IMR-90 (cell line): Measurements from ENCODE around the gene MX1. TPM values are rescaled to one million over a fixed set of nuclear protein-coding genes. Genes with fewer than 3 reads are reported as not detected.

Experiments used
- ATAC-seq: fragments of 200-7000 bp; cut with Tn5 transposase; 2 replicates; pipeline ENCODE4 v1.9.1; 2020; ENCODE audit warnings: low read depth, mild to moderate bottlenecking, moderate library complexity
- BruUV-seq: library from RNA; stranded (reverse); fragments of 400-500 nt; replicated peaks from 2 replicates; lab custom pipeline; 2021; lab: Mats Ljungman, UMichigan
- CTCF ChIA-PET: fragments of 300-600 bp; formaldehyde crosslinking; extraction: SDS; loops from one replicate; lab custom pipeline; 2021; ENCODE audit warnings: antibody characterized with exemption; lab: Yijun Ruan, JAX
- POLR2A ChIA-PET: fragments of 300-600 bp; sonication (Branson Sonifier 250); formaldehyde crosslinking; loops from one replicate; lab custom pipeline; 2022; ENCODE audit warnings: antibody characterized with exemption; ENCODE audit not compliant: unreplicated experiment; lab: Charles Lee
- DNase-seq: peaks from one replicate; pipeline ENCODE4 v3.0.0; 2013
- H2AFZ ChIP-seq: replicated peaks from 2 replicates; pipeline ENCODE3; 2013; ENCODE audit warnings: low read length, mild to moderate bottlenecking; ENCODE audit not compliant: poor library complexity
- H2AK5ac ChIP-seq: 2 replicates; pipeline ENCODE4 v1.6.1; 2013; ENCODE audit warnings: low read depth, low read length, inconsistent platforms
- H2AK9ac ChIP-seq: replicated peaks from 2 replicates; pipeline ENCODE3; 2013; ENCODE audit warnings: mild to moderate bottlenecking, low read depth, low read length, moderate library complexity; ENCODE audit not compliant: poor library complexity
- H2BK120ac ChIP-seq: 2 replicates; pipeline ENCODE4 v1.6.1; 2013; ENCODE audit warnings: low read depth, low read length, inconsistent platforms
- H2BK15ac ChIP-seq: 3 replicates; pipeline ENCODE4 v1.6.1; 2013; ENCODE audit warnings: low read depth, low read length, inconsistent platforms
- H2BK20ac ChIP-seq: 2 replicates; pipeline ENCODE4 v1.6.1; 2013; ENCODE audit warnings: low read depth, mild to moderate bottlenecking, inconsistent platforms, low read length, moderate library complexity
- H2BK5ac ChIP-seq: 2 replicates; pipeline ENCODE4 v1.6.1; 2013; ENCODE audit warnings: mild to moderate bottlenecking, low read depth, low read length, inconsistent platforms; ENCODE audit not compliant: poor library complexity, severe bottlenecking
- H3K14ac ChIP-seq: replicated peaks from 2 replicates; pipeline ENCODE4 v1.6.1; 2013; ENCODE audit warnings: low read depth, low read length, inconsistent platforms
- H3K18ac ChIP-seq: 2 replicates; pipeline ENCODE4 v1.6.1; 2013; ENCODE audit warnings: low read depth, low read length, control low read depth
- H3K23ac ChIP-seq: 2 replicates; pipeline ENCODE4 v1.6.1; 2013; ENCODE audit warnings: low read depth, low read length, inconsistent platforms
- H3K27ac ChIP-seq: 2 replicates; pipeline ENCODE4 v1.5.1; 2013; ENCODE audit warnings: mild to moderate bottlenecking, control low read depth, low read length; ENCODE audit not compliant: insufficient read depth
- H3K27me3 ChIP-seq: 2 replicates; pipeline ENCODE4 v1.6.1; 2013; ENCODE audit warnings: low read length; ENCODE audit not compliant: control insufficient read depth, insufficient read depth
- H3K36me3 ChIP-seq: 2 replicates; pipeline ENCODE4 v1.6.1; 2013; ENCODE audit warnings: low read length, mixed read lengths; ENCODE audit not compliant: control insufficient read depth, insufficient read depth
- H3K4ac ChIP-seq: 2 replicates; pipeline ENCODE4 v1.6.1; 2013; ENCODE audit warnings: low read depth, low read length, inconsistent platforms
- H3K4me1 ChIP-seq: 2 replicates; pipeline ENCODE4 v1.6.1; 2013; ENCODE audit warnings: low read length, mixed read lengths; ENCODE audit not compliant: control insufficient read depth, insufficient read depth
- H3K4me2 ChIP-seq: 2 replicates; pipeline ENCODE4 v1.6.1; 2013; ENCODE audit warnings: low read depth, mild to moderate bottlenecking, control low read depth, low read length, moderate library complexity
- H3K4me3 ChIP-seq: 2 replicates; pipeline ENCODE4 v1.5.1; 2013; ENCODE audit warnings: low read depth, mild to moderate bottlenecking, control low read depth, low read length, moderate library complexity; ENCODE audit not compliant: insufficient read depth
- H3K56ac ChIP-seq: 2 replicates; pipeline ENCODE4 v1.6.1; 2013; ENCODE audit warnings: low read length, inconsistent platforms; ENCODE audit not compliant: insufficient read depth; ENCODE audit errors: extremely low read depth
- H3K79me1 ChIP-seq, 2 experiments: 2 replicates each; pipeline ENCODE4 v1.6.1; 2013; ENCODE audit warnings: low read length in 2 of 2, inconsistent platforms in 1 of 2, low read depth in 1 of 2
- H3K9ac ChIP-seq: 2 replicates; pipeline ENCODE4 v1.6.1; 2013; ENCODE audit warnings: low read depth, low read length, control low read depth
- H3K9me1 ChIP-seq: 2 replicates; pipeline ENCODE4 v1.6.1; 2013; ENCODE audit warnings: low read length, inconsistent platforms; ENCODE audit not compliant: insufficient read depth
- H3K9me3 ChIP-seq: 2 replicates; pipeline ENCODE4 v1.6.1; 2013; ENCODE audit warnings: low read length; ENCODE audit not compliant: control insufficient read depth, insufficient read depth
- H4K20me1 ChIP-seq: 2 replicates; pipeline ENCODE4 v1.6.1; 2013; ENCODE audit warnings: low read length, inconsistent platforms; ENCODE audit not compliant: insufficient read depth
- H4K5ac ChIP-seq: 2 replicates; pipeline ENCODE4 v1.6.1; 2013; ENCODE audit warnings: mild to moderate bottlenecking, low read depth, low read length, control low read depth
- H4K8ac ChIP-seq, 2 experiments: 2 replicates each; pipeline ENCODE4 v1.6.1; 2013; ENCODE audit warnings: low read depth in 2 of 2, low read length in 2 of 2, control low read depth in 1 of 2, inconsistent platforms in 1 of 2
- H4K91ac ChIP-seq: 2 replicates; pipeline ENCODE4 v1.6.1; 2013; ENCODE audit warnings: low read depth, low read length, inconsistent platforms; ENCODE audit not compliant: insufficient read depth
- FOS ChIP-seq: fragments of 150-350 bp; IDR thresholded peaks from 2 replicates; pipeline ENCODE4 v1.6.1; 2016; ENCODE audit warnings: low read depth, low read length
- MXI1 ChIP-seq: IDR thresholded peaks from 2 replicates; pipeline ENCODE4 v1.6.1; 2012; ENCODE audit warnings: low read depth, mild to moderate bottlenecking, low read length, moderate library complexity, borderline replicate concordance
- RAD21 ChIP-seq: IDR thresholded peaks from 2 replicates; pipeline ENCODE4 v1.6.1; 2012; ENCODE audit warnings: low read length, improper control_type of control experiment
- RFX5 ChIP-seq: IDR thresholded peaks from 2 replicates; pipeline ENCODE4 v1.8.0; 2012; ENCODE audit warnings: low read depth, mild to moderate bottlenecking, low read length, moderate library complexity
- SMC3 ChIP-seq: fragments of 150-350 bp; IDR thresholded peaks from 2 replicates; pipeline ENCODE4 v1.6.1; 2016; ENCODE audit warnings: low read depth, mild to moderate bottlenecking, antibody characterized with exemption, low read length, moderate library complexity
- WGBS, 2 experiments: methylation state at CpG; one replicate each; pipeline versions ENCODE4 v1.1.5 to v1.1.7; 2013; ENCODE audit warnings: missing lambda C conversion rate in 2 of 2; ENCODE audit not compliant: insufficient read length in 1 of 2; ENCODE audit errors: extremely low coverage in 2 of 2; 5-methylcytosine and 5-hydroxymethylcytosine counted together
- dilution Hi-C: fragments of 300-500 bp; cut with HindIII; formaldehyde crosslinking; loops from one replicate; pipeline ENCODE4 v1.14.3; 2018; ENCODE audit warnings: low sequenced_read_pairs; ENCODE audit not compliant: unreplicated experiment
- in situ Hi-C: fragments of 300-500 bp; cut with MboI; formaldehyde crosslinking; loops from 3 replicates; pipeline ENCODE4 v1.14.3; 2019; ENCODE audit warnings: low sequenced_read_pairs, inconsistent platforms, mixed read lengths
- intact Hi-C: fragments of 100-400 bp; cut with micrococcal nuclease; formaldehyde crosslinking; loops from 2 replicates; pipeline ENCODE4 v1.10.0; 2022
- polyA plus RNA-seq, 3 experiments: library from polyadenylated mRNA; depleted of rRNA; stranded (reverse); fragments of >200 nt; gene quantifications; 2 replicates each; pipeline ENCODE4 v1.2.3, GENCODE V29; 2012; ENCODE audit warnings: low replicate concordance in 1 of 3
- total RNA-seq: library from RNA; depleted of rRNA; stranded (reverse); fragments of >200 nt; gene quantifications from 2 replicates; pipeline ENCODE4 v1.2.3, GENCODE V29; 2012
- TF ChIP-seq, protein P1 (sequence below): fragments of 150-350 bp; IDR thresholded peaks from 2 replicates; pipeline ENCODE4 v1.6.1; 2017; ENCODE audit warnings: mild to moderate bottlenecking, antibody characterized with exemption, low read length, low read depth

The MX1 gene
- total and polyA plus RNA-seq, 2 of the 4 experiments (the other 2 are of a cell fraction), result 1.0 to 2.5 TPM

DNA sequence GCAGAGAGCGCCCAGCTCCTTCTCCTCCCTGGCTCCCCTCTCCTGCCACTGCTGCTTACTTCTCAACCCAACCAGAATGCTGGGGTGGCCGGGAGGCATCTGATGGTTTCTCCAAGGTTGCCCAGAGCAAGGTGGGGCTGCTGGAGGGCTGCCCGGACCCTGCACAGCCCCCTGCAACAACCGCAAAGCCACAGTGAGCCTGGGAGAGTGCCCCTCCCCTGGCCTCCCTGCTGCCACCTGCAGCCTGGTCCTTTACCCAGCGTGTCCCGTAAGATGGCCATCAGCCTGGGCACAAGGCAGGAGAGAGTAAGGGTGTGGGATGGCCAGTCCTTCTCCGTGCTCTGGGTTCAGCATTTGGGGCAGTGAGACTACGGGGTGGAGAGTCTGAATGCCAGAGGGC is 47.2 kb upstream of the MX1 start:
- no peak overlapping the region for H2BK15ac ChIP-seq
- ATAC-seq (no peak), DNase-seq (no peak)
- no peak overlapping the region for H2AK9ac ChIP-seq
- 53% methylated on average over 3 of the region's 8 CpGs; no CpG with 5 or more reads in 1 of the 2 experiments for WGBS, 2 experiments
- H3K27me3 ChIP-seq, result no peaks in the 10 kb centered on the region; the same call in 1 of the 2 replicates
- H3K23ac ChIP-seq, result no peak overlapping the region
- no peak overlapping the region for H2BK120ac ChIP-seq
- H3K4me3 ChIP-seq, result no peak overlapping the region
- H3K18ac ChIP-seq, result no peak overlapping the region
- H3K4ac ChIP-seq, result no peak overlapping the region
- no peak overlapping the region for H2BK5ac ChIP-seq
- H2BK20ac ChIP-seq, result no peak overlapping the region
- peak overlapping the region; percentile 21 for H2AFZ ChIP-seq
- H4K91ac ChIP-seq, result no peak overlapping the region
- H4K20me1 ChIP-seq, result no peaks in the 10 kb centered on the region
- ChIA-PET POLR2A (no interaction called here), CTCF (no interaction called here)
- H4K8ac ChIP-seq, result no peak overlapping the region
- dilution Hi-C loops (no loop called here), in situ Hi-C loops (no loop called here), intact Hi-C loops (no loop called here)
- no peak overlapping the region for H3K56ac ChIP-seq
- H3K14ac ChIP-seq, result no peak overlapping the region
- H3K4me1 ChIP-seq, result no peaks in the 10 kb centered on the region
- H3K4me2 ChIP-seq, result no peak overlapping the region
- no peak overlapping the region for H3K27ac ChIP-seq
- no peaks in the 10 kb centered on the region for H3K36me3 ChIP-seq
- H3K9me3 ChIP-seq, result no peaks in the 10 kb centered on the region
- H3K9me1 ChIP-seq, result no peaks in the 10 kb centered on the region
- no peak overlapping the region for H3K9ac ChIP-seq
- no peak overlapping the region for H2AK5ac ChIP-seq
- BruUV-seq, result no TSS peak
- H3K79me1 ChIP-seq, result no peaks in the 10 kb centered on the region
- H4K5ac ChIP-seq, result no peak overlapping the region
- no peak for TF ChIP-seq RFX5
- no peak for TF ChIP-seq RAD21
- TF ChIP-seq MXI1, result no peak
- TF ChIP-seq FOS, result no peak
- TF ChIP-seq, protein P1, sequence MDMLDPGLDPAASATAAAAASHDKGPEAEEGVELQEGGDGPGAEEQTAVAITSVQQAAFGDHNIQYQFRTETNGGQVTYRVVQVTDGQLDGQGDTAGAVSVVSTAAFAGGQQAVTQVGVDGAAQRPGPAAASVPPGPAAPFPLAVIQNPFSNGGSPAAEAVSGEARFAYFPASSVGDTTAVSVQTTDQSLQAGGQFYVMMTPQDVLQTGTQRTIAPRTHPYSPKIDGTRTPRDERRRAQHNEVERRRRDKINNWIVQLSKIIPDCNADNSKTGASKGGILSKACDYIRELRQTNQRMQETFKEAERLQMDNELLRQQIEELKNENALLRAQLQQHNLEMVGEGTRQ, result no peak
- no peak for TF ChIP-seq SMC3
